Mammary epithelial cell (primary cell): ENCODE data around the gene SEL1L.

Source experiments
- EZH2 ChIP-seq: IDR thresholded peaks from 2 replicates; pipeline ENCODE4 v1.6.1; 2012; ENCODE audit warnings: low read length, inconsistent platforms, borderline replicate concordance
- TF ChIP-seq, protein P1 (sequence below), 2 donors: IDR thresholded peaks in 1 of 2; conservative IDR thresholded peaks in 1 of 2; 2 replicates each; pipeline ENCODE4 v1.5.1; 2011 to 2012; ENCODE audit warnings: inconsistent platforms in 2 of 2, low read length in 2 of 2, mild to moderate bottlenecking in 2 of 2, control low read depth in 1 of 2, low read depth in 1 of 2; ENCODE audit not compliant: insufficient read depth in 1 of 2; ENCODE audit errors: extremely low read depth in 1 of 2

GRCh38 chr14:81434230-81434629 lies 99.4 kb downstream of the SEL1L start:
- TF ChIP-seq, protein P1, sequence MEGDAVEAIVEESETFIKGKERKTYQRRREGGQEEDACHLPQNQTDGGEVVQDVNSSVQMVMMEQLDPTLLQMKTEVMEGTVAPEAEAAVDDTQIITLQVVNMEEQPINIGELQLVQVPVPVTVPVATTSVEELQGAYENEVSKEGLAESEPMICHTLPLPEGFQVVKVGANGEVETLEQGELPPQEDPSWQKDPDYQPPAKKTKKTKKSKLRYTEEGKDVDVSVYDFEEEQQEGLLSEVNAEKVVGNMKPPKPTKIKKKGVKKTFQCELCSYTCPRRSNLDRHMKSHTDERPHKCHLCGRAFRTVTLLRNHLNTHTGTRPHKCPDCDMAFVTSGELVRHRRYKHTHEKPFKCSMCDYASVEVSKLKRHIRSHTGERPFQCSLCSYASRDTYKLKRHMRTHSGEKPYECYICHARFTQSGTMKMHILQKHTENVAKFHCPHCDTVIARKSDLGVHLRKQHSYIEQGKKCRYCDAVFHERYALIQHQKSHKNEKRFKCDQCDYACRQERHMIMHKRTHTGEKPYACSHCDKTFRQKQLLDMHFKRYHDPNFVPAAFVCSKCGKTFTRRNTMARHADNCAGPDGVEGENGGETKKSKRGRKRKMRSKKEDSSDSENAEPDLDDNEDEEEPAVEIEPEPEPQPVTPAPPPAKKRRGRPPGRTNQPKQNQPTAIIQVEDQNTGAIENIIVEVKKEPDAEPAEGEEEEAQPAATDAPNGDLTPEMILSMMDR (conservative IDR thresholded peaks at IDR 0.05 in 1 of 2, IDR thresholded peaks at IDR 0.05 in 1 of 2; ENCODE audit: extremely low read depth in 1 of 2, insufficient read depth in 1 of 2, low read depth in 1 of 2, low read length in 2 of 2) = no peak
- TF ChIP-seq EZH2 = no peak
